K562 (cell line): ENCODE results near the gene HAPLN2. TPM values are rescaled to one million over a fixed set of nuclear protein-coding genes. Genes with fewer than 3 reads are reported as not detected.

Experiments
- CEBPG ChIP-seq, 3 experiments: fragments of 200-800 bp in 1 of 3; sonication (Bioruptor generic) in 1 of 3; sonication (generic) in 1 of 3; formaldehyde crosslinking in 1 of 3; IDR thresholded peaks in 2 of 3; conservative IDR thresholded peaks in 1 of 3; 2 replicates each; pipeline versions ENCODE4 v1.6.1 to v1.8.0; 2016 to 2022; ENCODE audit warnings: missing compliant biosample characterization in 2 of 3, missing genetic modification characterization in 2 of 3, mild to moderate bottlenecking in 1 of 3, missing genetic modification reagents in 1 of 3
- EP400 ChIP-seq: fragments of 450-650 bp; IDR thresholded peaks from 2 replicates; pipeline ENCODE4 v1.6.1; 2017; ENCODE audit warnings: antibody characterized with exemption, mild to moderate bottlenecking, moderate library complexity
- ESRRA ChIP-seq: fragments of 450-650 bp; IDR thresholded peaks from 2 replicates; pipeline ENCODE4 v1.6.1; 2014; ENCODE audit warnings: low read depth, mild to moderate bottlenecking, moderate library complexity, borderline replicate concordance
- ETS2 ChIP-seq: IDR thresholded peaks from 2 replicates; pipeline ENCODE4 v1.6.1; 2016; ENCODE audit warnings: borderline replicate concordance, missing genetic modification characterization, mild to moderate bottlenecking, moderate library complexity, missing compliant biosample characterization; ENCODE audit not compliant: poor library complexity, severe bottlenecking
- ETV5 ChIP-seq: sonication (generic); formaldehyde crosslinking; IDR thresholded peaks from 2 replicates; pipeline ENCODE4 v1.4.0; 2020; ENCODE audit warnings: low read depth, mild to moderate bottlenecking, missing genetic modification reagents
- GTF2A2 ChIP-seq: IDR thresholded peaks from 2 replicates; pipeline ENCODE4 v1.6.1; 2016; ENCODE audit warnings: mild to moderate bottlenecking, missing genetic modification characterization, missing compliant biosample characterization
- HLTF ChIP-seq: fragments of 450-650 bp; IDR thresholded peaks from 2 replicates; pipeline ENCODE4 v1.6.1; 2016
- JUN ChIP-seq, 2 experiments: sonication (generic) in 1 of 2; formaldehyde crosslinking in 1 of 2; IDR thresholded peaks; 2 replicates each; pipeline versions ENCODE4 v1.6.1 to v1.8.0; 2012 to 2022; ENCODE audit warnings: borderline replicate concordance in 2 of 2, mild to moderate bottlenecking in 2 of 2, improper control_type of control experiment in 1 of 2, low read depth in 1 of 2, low read length in 1 of 2, missing genetic modification reagents in 1 of 2
- MYC ChIP-seq, 2 experiments: fragments of 250-450 bp in 1 of 2; sonication (Bioruptor Pico) in 1 of 2; IDR thresholded peaks; 2 replicates each; pipeline versions ENCODE4 v1.5.1 to v1.6.1; 2012 to 2021; ENCODE audit warnings: low read depth in 2 of 2, borderline replicate concordance in 1 of 2, improper control_type of control experiment in 1 of 2, low read length in 1 of 2, mild to moderate bottlenecking in 1 of 2, moderate library complexity in 1 of 2
- POLR2G ChIP-seq: fragments of 200-400 bp; formaldehyde crosslinking; IDR thresholded peaks from 2 replicates; pipeline ENCODE4 v1.6.1; 2017; ENCODE audit warnings: low read depth, mild to moderate bottlenecking, antibody characterized with exemption, low read length, moderate library complexity
- RAD51 ChIP-seq: fragments of 450-650 bp; IDR thresholded peaks from 2 replicates; pipeline ENCODE4 v1.7.1; 2016; ENCODE audit warnings: low read depth, mild to moderate bottlenecking, borderline replicate concordance
- ZC3H11A ChIP-seq: IDR thresholded peaks from 2 replicates; pipeline ENCODE4 v1.6.1; 2012; ENCODE audit warnings: low read depth, low read length, improper control_type of control experiment
- ZNF282 ChIP-seq: sonication (generic); formaldehyde crosslinking; IDR thresholded peaks from 2 replicates; pipeline ENCODE4 v1.8.1; 2023; ENCODE audit warnings: missing genetic modification reagents
- ZNF551 ChIP-seq: fragments of 250-450 bp; sonication (Bioruptor Pico); IDR thresholded peaks from 2 replicates; pipeline ENCODE4 v1.5.0; 2021; ENCODE audit warnings: mild to moderate bottlenecking, moderate library complexity
- ZNF785 ChIP-seq: fragments of 250-450 bp; sonication (Bioruptor Pico); IDR thresholded peaks from 2 replicates; pipeline ENCODE4 v1.4.0; 2020; ENCODE audit warnings: mild to moderate bottlenecking
- polyA plus RNA-seq, 8 experiments: library from polyadenylated mRNA; depleted of rRNA in 4 of 8; stranded (reverse) in 5 of 8; unstranded in 3 of 8; fragments of >200 nt; fragmentation: Nextera tagmentation in 2 of 8; fragmentation: Illumina TruSeq in 1 of 8; extraction: Ambion mirVana in 2 of 8; extraction: Trizol in 1 of 8; gene quantifications; 2 replicates each; pipeline versions ENCODE4 v1.2.1 to v1.2.3, GENCODE V29; 2011 to 2014; ENCODE audit warnings: inconsistent platforms in 1 of 8, missing spikeins in 1 of 8
- total RNA-seq, 7 experiments: library from RNA; depleted of rRNA in 6 of 7; stranded (reverse); fragments of >200 nt in 6 of 7; fragmentation: Illumina TruSeq in 2 of 7; extraction: Trizol in 2 of 7; gene quantifications; 2 replicates each; pipeline versions ENCODE4 v1.2.1 to v1.2.3, GENCODE V29; 2011 to 2021; ENCODE audit warnings: low replicate concordance in 1 of 7
- TF ChIP-seq, protein P1 (sequence below), 2 experiments: fragments of 150-350 bp in 1 of 2; IDR thresholded peaks; 2 replicates each; pipeline ENCODE4 v1.6.1; 2012 to 2016; ENCODE audit warnings: low read depth in 2 of 2, low read length in 2 of 2, mild to moderate bottlenecking in 1 of 2, moderate library complexity in 1 of 2
- TF ChIP-seq, protein P2 (sequence below): sonication (generic); formaldehyde crosslinking; IDR thresholded peaks from 2 replicates; pipeline ENCODE4 v1.8.0; 2022; ENCODE audit warnings: mild to moderate bottlenecking, missing genetic modification reagents, borderline replicate concordance
- TF ChIP-seq, protein P3 (sequence below): fragments of 250-450 bp; sonication (Bioruptor Pico); IDR thresholded peaks from 2 replicates; pipeline ENCODE4 v1.4.0; 2020; ENCODE audit warnings: mild to moderate bottlenecking

The HAPLN2 gene
- total and polyA plus RNA-seq, 9 of the 15 experiments (the other 6 are each of a cell fraction or from before 2014, with no cell fraction given): 0.14 to 5.2 (median 3.8) TPM; not detected in 4

DNA sequence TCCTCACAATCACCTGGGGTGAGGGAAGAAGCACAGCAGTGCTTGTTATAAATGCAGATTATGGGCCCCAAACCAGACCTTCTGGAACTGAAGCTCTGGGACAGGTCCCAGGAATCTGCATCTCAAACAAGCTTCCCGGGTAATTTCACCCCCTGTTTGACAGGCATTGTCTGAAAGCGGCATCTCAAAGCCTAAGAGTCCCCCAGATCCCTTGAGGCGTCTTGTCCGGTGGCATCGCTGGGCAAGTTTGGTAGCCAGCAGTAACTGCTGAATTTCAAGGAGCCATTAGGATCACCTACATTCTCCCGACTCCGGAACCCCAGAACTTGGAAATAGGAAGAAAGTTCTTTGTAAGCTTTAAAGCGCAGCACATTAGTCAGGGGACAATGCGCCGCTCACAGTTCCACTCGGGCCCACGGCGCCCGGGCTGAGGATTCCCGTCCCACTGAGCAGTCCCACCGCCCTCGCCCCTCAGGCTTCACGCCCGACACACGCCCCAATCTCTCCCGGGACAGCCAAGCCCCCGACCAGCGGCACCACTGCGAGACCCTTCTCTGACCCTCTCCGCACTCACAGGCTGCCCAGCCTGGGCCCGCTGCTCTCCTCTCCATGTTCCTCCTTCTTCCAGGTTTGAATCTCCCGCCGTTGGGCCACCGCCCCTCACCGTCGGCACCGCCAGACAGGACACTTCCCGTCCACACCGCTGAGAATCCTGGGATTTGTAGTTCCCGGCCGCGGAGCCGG is 47.1 kb upstream of the HAPLN2 start, which contains the start of gene IQGAP3 (continued):
- TF ChIP-seq EP400 (peak; percentile 84), RAD51 (no peak), ETS2 (tag) (no peak), ZNF282 (no peak), ZNF551 (CRISPR knock-in tag) (no peak), POLR2G (peak; percentile 81), ETV5 (CRISPR knock-in tag) (no peak), HLTF (no peak), GTF2A2 (tag) (no peak), ZNF785 (no peak), ESRRA (0 out of 2 replicates have a peak, but pooled peaks have one; percentile 23), CEBPG (CRISPR knock-in tag; IDR thresholded peaks at IDR 0.05) (no peak), CEBPG (tag; conservative IDR thresholded peaks at IDR 0.05 in 1 of 2, IDR thresholded peaks at IDR 0.05 in 1 of 2) (no peak), MYC (IDR thresholded peaks at IDR 0.05; ENCODE audit: low read depth, low read length) (peak; percentile 62; the same call in 1 of the 2 replicates), MYC (CRISPR knock-in tag; IDR thresholded peaks at IDR 0.05; ENCODE audit: borderline replicate concordance, low read depth) (no peak), ZC3H11A (no peak), JUN (IDR thresholded peaks at IDR 0.05; ENCODE audit: borderline replicate concordance, low read depth, low read length) (0 out of 2 replicates have a peak, but pooled peaks have one; percentile 34), JUN (CRISPR knock-in tag; IDR thresholded peaks at IDR 0.05; ENCODE audit: borderline replicate concordance) (no peak)
- TF ChIP-seq, protein P1, sequence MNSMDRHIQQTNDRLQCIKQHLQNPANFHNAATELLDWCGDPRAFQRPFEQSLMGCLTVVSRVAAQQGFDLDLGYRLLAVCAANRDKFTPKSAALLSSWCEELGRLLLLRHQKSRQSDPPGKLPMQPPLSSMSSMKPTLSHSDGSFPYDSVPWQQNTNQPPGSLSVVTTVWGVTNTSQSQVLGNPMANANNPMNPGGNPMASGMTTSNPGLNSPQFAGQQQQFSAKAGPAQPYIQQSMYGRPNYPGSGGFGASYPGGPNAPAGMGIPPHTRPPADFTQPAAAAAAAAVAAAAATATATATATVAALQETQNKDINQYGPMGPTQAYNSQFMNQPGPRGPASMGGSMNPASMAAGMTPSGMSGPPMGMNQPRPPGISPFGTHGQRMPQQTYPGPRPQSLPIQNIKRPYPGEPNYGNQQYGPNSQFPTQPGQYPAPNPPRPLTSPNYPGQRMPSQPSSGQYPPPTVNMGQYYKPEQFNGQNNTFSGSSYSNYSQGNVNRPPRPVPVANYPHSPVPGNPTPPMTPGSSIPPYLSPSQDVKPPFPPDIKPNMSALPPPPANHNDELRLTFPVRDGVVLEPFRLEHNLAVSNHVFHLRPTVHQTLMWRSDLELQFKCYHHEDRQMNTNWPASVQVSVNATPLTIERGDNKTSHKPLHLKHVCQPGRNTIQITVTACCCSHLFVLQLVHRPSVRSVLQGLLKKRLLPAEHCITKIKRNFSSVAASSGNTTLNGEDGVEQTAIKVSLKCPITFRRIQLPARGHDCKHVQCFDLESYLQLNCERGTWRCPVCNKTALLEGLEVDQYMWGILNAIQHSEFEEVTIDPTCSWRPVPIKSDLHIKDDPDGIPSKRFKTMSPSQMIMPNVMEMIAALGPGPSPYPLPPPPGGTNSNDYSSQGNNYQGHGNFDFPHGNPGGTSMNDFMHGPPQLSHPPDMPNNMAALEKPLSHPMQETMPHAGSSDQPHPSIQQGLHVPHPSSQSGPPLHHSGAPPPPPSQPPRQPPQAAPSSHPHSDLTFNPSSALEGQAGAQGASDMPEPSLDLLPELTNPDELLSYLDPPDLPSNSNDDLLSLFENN (IDR thresholded peaks at IDR 0.05; ENCODE audit: low read depth in 2 of 2, low read length in 2 of 2): no peak
- TF ChIP-seq, protein P2, sequence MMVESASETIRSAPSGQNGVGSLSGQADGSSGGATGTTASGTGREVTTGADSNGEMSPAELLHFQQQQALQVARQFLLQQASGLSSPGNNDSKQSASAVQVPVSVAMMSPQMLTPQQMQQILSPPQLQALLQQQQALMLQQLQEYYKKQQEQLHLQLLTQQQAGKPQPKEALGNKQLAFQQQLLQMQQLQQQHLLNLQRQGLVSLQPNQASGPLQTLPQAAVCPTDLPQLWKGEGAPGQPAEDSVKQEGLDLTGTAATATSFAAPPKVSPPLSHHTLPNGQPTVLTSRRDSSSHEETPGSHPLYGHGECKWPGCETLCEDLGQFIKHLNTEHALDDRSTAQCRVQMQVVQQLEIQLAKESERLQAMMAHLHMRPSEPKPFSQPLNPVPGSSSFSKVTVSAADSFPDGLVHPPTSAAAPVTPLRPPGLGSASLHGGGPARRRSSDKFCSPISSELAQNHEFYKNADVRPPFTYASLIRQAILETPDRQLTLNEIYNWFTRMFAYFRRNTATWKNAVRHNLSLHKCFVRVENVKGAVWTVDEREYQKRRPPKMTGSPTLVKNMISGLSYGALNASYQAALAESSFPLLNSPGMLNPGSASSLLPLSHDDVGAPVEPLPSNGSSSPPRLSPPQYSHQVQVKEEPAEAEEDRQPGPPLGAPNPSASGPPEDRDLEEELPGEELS (CRISPR knock-in tag): no peak
- TF ChIP-seq, protein P3, sequence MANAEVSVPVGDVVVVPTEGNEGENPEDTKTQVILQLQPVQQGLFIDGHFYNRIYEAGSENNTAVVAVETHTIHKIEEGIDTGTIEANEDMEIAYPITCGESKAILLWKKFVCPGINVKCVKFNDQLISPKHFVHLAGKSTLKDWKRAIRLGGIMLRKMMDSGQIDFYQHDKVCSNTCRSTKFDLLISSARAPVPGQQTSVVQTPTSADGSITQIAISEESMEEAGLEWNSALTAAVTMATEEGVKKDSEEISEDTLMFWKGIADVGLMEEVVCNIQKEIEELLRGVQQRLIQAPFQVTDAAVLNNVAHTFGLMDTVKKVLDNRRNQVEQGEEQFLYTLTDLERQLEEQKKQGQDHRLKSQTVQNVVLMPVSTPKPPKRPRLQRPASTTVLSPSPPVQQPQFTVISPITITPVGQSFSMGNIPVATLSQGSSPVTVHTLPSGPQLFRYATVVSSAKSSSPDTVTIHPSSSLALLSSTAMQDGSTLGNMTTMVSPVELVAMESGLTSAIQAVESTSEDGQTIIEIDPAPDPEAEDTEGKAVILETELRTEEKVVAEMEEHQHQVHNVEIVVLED (CRISPR knock-in tag): 0 out of 2 replicates have a peak, but pooled peaks have one; percentile 50
